Activated gamma-delta T cell treated with anti-CD3 and anti-CD28 coated beads, Interleukin-2, amount 50 U/mL, for 16 hours (primary cell): Measurements from ENCODE around the gene NAGLU.
A peak's percentile ranks its signal among the peaks of the same experiment; 100 is the strongest.
"Not testable (repeated sequence)": the region's sequence is repeated elsewhere in the genome, so short reads cannot be mapped to it uniquely, and the experiment has no call there.

Experiments used
- DNase-seq: peaks from one replicate; pipeline ENCODE4 v3.0.0-alpha.2; 2020; ENCODE audit warnings: low read depth

NAGLU gene

DNA sequence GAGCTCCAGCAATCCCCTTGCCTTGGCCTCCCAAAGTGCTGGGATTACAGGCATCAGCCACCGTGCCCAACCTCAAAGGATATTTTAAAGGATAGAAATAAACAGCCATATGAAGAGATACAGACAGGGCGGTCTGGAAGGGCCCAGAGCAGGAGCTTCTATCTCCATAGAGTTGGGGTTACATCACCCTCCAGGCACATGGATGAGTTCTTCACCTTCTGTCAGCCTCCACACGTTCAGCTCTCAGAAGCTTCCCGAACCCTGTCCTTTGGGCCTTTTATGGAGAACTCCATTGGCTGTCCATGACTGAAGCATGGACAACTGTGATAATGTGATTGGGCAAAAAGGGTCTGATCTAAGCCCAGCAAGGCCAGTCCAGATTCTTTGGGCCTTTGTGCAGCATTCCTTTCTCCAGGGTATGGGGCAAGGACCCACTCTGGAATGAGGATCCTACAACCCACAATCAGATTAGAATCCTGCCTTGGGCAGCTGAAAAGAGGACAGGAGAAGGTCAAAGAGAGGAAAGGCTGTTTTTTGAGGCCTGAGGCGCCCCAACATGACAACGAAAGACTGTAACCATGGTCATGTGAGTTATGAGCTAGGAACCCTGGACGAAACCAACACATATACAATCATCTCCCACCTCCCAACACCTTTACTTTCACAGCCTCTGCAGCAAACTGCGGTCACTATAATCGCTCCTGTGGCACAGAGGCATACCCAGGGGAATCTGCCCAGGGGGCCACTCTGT lies 9.9 kb downstream of the NAGLU start:
- not testable (repeated sequence) for DNase-seq

DNA sequence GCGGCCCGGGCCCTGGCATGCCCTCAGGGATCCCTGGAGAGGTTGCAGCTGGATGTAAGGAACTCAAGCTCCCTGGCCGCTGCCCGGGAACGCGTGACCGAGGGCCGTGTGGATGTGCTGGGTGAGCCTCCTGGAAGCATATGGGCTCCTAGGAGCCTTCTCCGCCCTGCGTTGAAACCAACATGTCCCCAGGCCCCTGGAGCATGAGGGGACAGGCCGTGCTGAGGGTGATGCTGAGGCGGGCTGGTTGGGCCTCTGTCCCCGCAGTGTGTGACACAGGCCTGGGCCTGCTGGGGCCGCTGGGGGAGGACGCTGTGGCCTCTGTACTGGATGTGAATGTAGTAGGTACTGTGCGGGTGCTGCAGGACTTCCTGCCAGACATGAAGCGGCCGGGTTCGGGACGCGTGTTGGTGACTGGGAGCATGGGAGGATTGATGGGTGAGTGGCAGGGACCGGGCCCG lies 11.0 kb downstream of the NAGLU start:
- DNase-seq: no peak

DNA sequence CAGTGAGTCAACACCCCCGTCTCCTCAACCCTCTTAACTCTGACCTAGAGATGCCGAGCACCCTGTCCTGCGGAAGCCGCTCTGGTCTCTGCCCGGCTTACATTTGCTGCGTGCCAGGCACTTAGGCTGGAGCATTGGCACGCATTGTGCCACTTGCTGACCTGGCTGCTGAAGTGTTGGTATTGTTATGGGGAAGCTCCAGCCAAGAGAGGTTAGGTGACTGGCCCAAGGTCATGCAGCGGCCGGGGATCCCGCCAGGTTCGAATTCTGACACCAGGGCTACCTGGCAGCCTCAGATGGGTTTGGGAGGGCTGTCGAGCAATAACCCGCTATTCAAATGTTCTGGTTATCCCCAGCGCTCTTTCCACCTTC lies 11.6 kb downstream of the NAGLU start:
- no peak for DNase-seq

DNA sequence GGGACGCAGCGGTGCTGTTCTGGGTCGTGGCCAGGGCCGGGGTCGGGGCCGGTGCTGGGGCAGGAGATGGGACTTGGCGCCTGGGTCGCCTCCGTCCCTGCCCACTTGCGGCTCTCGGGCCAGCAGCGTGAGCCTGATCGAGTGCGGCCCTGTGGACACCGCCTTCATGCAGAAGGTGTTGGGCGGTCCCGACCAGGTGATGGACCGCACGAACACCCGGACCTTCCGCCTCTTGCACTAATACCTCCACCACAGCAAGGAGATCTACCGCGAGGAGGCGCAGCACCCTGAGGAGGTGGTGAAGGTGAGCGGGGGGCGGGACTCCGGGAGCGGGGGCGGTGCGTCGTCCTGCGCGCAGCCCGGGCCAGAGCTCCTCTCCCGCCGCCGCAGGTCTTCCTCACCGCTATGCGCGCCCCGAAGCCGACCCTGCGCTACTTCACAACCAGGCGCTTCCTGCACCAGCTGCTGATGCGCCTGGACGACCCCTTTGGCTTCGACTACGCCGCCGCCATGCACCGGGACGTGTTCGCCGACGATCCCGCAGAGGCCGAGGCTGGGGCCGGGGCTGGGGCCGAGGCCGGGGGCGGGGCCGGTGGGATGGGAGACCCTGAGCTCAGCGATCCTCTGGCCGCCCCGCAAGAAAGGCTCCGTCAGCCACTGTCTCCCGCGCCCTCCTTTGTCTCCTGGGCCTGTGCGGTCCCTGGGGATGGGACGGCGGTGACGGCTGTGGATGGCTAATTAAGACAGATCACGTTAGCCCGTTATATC lies 12.2 kb downstream of the NAGLU start:
- peak; percentile 67 for DNase-seq

DNA sequence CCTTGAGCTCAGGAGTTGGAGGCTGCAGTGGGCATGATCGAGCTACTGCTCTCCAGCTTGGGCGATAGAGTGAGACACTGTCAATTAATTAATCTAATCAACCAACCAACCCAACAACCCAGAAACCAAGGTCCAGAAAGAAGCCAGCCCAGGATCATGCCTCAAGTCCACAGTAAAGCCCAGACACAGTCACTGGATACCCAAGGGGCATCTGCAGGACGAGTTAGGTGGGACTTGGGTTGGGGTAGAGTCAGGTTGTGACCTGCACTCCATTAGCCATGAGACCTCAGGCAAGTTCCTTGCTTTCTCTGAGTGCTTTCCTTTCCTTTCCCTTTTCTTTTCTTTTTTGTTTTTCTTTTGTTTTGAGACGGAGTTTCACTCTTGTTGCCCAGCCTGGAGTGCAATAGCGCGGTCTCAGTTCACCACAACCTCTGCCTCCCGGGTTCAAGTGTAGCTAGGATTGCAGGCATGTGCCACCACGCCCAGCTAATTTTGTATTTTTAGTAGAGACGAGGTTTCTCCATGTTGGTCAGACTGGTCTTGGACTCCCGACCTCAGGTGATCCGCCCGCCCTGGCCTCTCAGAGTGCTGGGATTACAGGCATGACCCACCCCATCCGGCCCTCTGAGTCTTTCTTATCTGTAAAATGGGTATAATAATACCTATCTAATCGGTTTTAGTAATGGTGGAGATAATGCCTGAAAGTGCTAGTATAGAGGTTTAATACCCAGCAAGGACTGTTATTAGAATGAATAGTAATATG lies 13.1 kb downstream of the NAGLU start:
- DNase-seq: no peak

DNA sequence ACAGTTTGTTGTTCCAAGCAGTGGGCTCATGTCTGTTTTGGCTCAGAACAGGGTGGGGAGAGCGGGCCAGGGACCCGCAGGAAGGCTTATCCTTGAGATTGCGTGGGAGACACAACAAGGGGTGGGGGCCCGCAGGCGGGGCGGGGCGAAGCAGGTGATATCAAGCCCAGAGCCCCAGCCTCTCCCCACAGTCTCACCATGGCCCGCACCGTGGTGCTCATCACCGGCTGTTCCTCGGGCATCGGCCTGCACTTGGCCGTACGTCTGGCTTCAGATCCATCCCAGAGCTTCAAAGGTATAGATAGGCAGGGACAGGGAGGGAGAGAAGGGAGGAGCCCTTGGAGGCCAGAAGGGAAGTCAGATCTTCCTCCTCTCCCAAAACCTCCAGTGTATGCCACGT lies 16.7 kb downstream of the NAGLU start, which contains the start of gene HSD17B1:
Gene HSD17B1, plus strand, starts transcription at position 188 of the 400 bp plus-strand sequence. Its CDS starts 11 bp downstream, at position 199.
- DNase-seq: not testable (repeated sequence)

DNA sequence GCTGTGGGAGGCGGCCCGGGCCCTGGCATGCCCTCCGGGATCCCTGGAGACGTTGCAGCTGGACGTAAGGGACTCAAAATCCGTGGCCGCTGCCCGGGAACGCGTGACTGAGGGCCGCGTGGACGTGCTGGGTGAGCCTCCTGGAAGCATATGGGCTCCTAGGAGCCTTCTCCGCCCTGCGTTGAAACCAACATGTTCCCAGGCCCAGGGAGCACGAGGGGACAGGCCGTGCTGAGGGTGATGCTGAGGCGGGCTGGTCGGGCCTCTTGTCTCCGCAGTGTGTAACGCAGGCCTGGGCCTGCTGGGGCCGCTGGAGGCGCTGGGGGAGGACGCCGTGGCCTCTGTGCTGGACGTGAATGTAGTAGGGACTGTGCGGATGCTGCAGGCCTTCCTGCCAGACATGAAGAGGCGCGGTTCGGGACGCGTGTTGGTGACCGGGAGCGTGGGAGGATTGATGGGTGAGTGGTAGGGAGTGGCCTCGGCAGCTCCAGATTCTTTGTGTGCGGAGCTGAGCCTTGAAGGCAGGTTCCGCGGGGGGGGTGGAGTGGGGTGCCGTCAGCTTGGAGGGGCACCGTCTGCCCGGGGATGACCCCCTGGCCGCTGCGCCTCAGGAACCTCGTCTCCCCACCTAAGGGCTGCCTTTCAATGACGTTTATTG lies 17.2 kb downstream of the NAGLU start:
- DNase-seq: no peak

DNA sequence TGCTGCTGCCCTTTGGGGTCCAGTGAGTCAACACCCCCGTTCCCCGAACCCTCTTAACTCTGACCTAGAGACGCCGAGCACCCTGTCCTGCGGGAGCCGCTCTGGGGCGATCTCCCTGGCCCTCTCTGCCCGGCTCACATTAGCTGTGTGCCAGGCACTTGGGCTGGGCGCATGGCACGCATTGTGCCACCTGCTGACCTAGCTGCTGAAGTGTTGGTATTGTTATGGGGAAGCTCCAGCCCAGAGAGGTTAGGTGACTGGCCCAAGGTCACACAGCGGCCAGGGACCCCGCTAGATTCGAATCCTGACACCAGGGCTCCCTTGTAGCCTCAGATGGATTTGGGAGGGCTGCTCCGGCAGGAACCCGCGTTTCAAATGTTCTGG lies 17.8 kb downstream of the NAGLU start:
- DNase-seq: no peak

DNA sequence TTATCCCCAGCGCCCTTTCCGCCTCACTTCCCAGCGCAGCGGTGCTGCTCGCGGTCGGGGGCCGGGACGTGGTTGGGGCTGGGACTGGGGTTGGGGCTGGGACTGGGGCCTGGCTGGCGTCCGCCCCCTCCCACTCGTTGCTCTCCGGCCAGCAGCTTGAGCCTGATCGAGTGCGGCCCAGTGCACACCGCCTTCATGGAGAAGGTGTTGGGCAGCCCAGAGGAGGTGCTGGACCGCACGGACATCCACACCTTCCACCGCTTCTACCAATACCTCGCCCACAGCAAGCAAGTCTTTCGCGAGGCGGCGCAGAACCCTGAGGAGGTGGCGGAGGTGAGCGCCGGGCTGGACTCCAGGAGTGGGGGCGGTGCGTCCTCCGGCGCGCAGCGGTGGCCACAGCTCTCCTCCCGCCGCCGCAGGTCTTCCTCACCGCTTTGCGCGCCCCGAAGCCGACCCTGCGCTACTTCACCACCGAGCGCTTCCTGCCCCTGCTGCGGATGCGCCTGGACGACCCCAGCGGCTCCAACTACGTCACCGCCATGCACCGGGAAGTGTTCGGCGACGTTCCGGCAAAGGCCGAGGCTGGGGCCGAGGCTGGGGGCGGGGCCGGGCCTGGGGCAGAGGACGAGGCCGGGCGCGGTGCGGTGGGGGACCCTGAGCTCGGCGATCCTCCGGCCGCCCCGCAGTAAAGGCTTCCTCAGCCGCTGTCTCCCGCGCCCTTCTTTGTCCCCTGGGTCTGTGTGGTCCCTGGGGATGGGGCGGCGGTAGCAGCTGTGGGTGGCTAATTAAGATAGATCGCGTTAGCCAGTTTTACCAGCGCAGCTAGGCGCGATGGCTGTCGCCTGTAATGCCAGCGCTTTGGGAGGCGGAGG lies 18.4 kb downstream of the NAGLU start:
- DNase-seq: peak; percentile 66

DNA sequence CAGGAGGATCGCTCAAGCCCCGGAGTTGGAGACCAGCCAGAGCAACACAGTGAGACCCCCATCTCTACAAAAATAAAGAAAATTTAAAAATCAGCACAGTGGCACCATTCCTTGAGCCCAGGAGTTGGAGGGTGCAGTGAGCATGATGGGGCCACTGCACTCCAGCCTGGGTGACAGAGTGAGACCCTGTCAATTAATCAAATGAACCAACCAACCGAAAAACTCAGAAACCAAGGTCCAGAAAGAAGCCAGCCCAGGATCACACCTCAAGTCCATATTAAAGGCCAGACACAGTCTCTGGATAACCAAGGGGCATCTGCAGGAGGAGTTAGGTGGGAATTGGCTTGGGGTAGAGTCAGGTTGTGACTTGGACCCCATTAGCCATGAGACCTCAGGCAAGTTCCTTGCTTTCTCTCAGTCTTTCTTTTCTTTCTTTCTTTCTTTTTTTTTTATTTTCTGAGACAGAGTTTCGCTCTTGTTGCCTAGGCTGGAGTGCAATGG lies 19.1 kb downstream of the NAGLU start:
- DNase-seq: no peak

DNA sequence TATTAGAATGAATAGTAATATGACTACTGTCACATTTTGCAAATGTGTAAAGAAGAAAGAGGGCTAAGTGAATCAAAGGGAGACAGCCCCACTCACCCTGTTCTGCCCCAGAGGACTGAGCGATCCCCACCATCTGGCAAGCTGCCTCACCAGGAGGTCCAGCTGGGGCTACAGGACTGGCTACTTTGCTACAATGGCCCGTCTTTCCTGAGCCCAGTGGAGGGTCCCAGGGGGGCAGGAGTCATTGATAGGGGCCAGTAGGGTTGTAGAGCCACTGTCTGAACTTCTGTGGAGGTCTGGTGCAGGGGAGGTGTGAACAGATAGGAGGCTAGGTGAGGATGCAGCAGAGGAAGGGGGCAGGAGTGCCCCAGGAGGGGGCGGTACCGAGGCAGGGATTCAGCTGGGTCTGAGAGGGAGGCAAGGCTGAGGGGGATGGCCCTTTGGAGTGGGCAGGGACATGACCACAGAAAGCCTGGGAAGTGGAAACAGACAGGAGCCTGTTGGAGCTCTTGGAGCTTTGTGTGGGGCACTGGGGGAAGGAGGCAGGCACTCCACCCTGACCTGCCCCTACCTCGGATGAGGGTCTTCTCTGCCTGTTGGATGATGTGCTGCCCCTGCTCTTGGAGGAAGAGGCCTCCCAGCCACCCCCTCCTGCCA lies 20.0 kb downstream of the NAGLU start:
- DNase-seq: not testable (repeated sequence)

DNA sequence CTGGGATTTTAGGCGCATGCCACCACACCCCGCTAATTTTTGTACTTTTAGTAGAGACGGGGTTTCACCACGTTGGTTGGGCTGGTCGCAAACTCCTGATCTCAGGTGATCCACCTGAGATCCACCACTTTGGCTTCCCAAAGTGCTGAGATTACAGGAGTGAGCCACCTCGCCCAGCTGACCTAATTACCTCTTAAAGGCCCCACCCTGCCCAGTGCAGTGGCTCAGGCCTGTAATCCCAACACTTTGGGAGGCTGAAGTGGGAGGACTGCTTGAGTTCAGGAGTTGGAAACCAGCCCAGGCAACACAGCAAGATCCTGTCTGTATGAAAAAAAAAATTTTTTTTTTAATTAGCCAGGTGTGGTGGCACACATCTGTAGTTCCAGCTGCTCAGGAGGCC lies 23.0 kb downstream of the NAGLU start:
- no peak for DNase-seq

DNA sequence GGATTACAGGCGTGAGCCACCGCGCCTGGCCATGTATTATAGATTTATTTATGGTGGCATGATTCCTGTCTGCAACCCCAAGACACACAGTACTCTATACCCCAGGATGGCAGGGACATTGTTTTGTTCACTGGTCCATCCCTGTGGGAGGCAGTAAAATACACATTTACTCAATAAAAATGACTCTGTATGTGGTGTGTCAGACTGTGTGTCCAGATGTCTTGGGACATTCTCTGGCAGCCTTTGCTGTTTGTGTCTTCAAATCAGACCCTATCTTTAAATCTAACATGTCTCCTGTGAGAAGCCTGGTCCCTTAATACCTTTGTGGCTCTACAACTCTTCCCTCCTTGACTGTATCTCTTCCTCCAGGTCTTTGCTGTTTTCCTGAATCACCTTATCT lies 24.2 kb downstream of the NAGLU start:
- DNase-seq: no peak

DNA sequence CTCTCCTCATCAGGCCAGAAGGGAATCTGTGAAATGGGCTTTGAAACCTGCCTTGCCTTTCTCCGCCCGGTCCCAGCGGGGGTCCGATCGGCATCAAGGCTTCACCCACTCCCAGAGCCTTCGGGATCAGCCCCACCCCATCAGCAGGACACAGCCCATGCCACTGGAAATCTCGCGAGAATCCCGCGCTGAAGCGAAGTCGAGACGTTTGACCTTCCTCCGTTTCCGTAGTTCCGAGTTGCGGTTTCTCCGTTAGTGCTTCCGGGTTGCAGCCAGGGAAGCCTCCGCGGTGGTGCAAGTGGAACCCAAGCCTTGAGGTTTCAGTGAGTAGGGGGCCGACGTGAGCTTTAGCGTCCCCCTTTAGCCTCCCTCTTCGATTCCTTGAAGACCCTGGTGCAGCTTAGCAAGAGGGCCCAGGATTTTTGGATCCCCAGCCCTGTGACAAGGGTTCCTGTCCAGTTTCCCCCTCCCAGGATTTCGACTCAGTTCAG lies 25.9 kb downstream of the NAGLU start, which contains the start of gene COASY:
Gene COASY, plus strand, starts transcription at position 252 of the 491 bp plus-strand sequence. CDS start 475 bp downstream, outside the sequence.
- DNase-seq: peak; percentile 87

DNA sequence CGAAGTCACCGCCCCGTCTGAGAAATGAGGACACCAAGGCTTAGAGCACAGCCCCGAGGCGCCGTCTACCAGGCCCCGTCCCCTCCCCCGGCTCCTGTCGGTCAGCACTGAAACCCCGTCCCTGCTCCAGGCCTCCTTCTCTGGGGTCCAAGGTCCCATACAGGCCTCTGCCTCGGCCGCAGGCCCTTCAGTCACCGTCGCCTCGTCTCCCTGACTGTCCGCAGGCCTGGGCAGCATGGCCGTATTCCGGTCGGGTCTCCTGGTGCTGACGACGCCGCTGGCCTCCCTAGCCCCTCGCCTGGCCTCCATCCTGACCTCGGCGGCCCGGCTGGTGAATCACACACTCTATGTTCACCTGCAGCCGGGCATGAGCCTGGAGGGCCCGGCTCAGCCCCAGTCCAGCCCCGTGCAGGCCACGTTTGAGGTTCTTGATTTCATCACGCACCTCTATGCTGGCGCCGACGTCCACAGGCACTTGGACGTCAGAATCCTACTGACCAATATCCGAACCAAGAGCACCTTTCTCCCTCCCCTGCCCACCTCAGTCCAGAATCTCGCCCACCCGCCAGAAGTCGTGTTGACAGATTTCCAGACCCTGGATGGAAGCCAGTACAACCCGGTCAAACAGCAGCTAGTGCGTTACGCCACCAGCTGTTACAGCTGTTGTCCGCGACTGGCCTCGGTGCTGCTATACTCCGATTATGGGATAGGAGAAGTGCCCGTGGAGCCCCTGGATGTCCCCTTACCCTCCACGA lies 26.5 kb downstream of the NAGLU start:
- DNase-seq: no peak

DNA sequence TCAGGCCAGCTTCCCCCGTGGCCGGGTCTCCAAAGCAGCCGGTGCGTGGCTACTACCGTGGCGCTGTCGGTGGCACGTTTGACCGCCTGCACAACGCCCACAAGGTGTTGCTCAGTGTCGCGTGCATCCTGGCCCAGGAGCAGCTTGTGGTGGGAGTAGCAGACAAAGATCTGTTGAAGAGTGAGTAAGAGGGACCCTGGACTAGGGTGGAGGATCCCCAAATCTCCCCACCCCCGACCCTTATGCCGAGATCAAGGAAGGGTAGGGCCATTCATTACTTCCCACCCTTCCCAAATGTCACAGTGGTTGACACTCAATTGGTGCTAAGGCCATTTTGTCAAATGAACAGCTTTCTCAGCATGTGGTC lies 27.1 kb downstream of the NAGLU start:
- no peak for DNase-seq

DNA sequence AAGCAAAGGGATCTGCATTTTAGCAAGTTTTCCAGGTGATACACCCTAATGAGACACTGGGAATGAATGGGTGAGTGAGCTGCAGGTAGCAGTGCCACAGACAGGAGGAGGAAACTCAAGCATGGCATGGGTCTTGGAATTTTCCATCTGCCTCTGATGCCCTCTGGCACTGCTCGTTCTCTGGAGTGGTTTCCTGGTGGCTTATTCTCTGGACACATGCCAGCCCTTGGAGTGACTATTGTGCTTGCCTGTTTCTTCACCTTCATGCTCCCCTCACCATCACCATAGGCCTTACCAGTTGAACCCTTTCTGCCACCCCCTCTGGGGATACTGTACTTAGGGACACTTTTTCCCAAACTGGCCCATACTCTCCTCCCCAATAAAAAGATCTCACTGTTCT lies 27.5 kb downstream of the NAGLU start:
- no peak for DNase-seq

DNA sequence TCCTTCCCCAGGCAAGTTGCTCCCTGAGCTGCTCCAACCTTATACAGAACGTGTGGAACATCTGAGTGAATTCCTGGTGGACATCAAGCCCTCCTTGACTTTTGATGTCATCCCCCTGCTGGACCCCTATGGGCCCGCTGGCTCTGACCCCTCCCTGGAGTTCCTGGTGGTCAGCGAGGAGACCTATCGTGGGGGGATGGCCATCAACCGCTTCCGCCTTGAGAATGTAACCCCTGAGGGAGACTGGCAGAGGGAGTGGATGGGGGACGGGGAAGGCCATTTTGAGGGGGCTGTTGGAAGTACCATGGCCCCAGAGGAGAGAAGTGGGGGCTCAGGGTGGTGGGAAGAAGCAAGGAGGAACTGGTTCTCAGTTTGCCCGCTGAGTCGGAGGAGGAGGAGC lies 27.9 kb downstream of the NAGLU start:
- no peak for DNase-seq

DNA sequence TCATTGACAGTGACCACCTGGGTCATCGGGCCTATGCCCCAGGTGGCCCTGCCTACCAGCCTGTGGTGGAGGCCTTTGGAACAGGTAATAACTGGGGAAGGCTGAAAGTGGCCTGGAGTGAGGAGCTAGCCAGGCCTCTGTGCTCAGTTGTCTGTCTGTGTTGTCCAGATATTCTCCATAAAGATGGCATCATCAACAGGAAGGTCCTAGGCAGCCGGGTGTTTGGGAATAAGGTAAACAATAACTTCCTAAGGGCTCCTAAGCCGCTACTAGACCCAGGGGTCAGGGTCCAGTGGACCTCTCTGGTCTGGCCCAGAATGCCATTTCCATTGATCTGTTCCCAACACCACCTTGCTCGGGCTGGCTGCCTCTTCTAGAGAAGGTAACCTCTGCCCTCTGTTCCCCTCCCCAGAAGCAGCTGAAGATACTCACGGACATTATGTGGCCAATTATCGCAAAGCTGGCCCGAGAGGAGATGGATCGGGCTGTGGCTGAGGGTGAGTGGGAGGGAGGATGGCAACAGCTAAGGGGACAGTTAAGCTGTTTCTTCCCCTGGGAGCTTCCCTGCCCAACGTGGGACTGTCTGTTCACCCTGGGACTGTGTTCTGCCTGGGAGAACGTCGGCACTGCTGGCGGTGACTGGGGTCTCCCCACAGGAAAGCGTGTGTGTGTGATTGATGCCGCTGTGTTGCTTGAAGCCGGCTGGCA lies 28.9 kb downstream of the NAGLU start:
- DNase-seq: no peak
